GM19395 (cell line): ENCODE data around the gene KPNA1.

Experiments
- ATAC-seq: cut with Tn5 transposase; IDR thresholded peaks from one replicate; pipeline ENCODE4 v1.9.1; 2021; ENCODE audit warnings: mild to moderate bottlenecking, moderate library complexity; ENCODE audit not compliant: unreplicated experiment

The KPNA1 gene

GRCh38 chr3:122389892-122390291 lies 124.8 kb downstream of the KPNA1 start:
- no peak for ATAC-seq

GRCh38 chr3:122389197-122389596 lies 125.5 kb downstream of the KPNA1 start:
- ATAC-seq, result no peak

- no peak for ATAC-seq
Measured at GRCh38 chr3:122387709-122388108, 127.0 kb downstream of the KPNA1 start.

DNA sequence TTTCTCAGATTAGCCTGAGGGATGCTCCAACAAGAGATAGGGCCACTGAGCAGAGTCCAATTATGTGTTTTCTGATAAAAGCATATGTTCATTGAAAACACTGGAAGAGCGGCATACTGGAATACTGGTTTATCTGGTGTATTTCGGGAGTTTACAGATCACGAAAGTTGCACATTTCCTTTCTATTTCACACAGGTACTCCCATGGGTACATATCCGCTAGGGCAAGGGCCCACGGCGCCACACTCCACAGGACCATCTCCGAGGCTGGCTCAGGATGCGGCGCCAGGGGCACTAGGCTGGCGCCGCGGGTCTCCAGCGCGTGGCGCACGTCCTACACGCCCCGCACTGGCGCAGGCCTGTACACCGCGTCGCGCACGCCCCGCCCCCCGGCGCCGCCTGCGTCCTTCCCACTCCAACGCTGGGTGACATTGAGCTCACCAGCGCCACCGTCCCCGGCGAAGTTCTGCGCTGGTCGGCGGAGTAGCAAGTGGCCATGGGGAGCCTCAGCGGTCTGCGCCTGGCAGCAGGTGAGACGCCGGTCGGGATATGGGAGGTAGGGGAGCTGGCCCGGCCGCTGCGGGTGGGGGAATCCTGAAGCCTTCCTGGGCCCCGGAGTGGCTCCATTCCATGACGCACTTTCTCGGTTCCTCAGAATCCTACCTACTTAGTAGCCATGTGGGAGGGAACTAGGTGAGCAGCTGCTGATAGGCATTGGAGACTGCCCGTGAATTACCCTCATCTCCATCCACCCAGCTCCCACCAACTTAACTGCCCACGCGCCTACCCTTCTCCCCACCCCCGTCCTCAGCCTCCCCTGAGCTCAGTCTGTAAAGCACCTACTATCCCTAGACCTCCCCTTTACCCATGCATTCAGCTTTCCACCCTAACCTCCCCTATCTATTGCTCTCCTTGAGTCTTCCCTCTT lies 130.7 kb downstream of the KPNA1 start, which contains the start of gene FAM162A:
Gene FAM162A (plus strand): TSS at position 412 of the 927 bp plus-strand sequence. CDS start 84 bp downstream, at position 496.
- peak; percentile 90 for ATAC-seq

DNA sequence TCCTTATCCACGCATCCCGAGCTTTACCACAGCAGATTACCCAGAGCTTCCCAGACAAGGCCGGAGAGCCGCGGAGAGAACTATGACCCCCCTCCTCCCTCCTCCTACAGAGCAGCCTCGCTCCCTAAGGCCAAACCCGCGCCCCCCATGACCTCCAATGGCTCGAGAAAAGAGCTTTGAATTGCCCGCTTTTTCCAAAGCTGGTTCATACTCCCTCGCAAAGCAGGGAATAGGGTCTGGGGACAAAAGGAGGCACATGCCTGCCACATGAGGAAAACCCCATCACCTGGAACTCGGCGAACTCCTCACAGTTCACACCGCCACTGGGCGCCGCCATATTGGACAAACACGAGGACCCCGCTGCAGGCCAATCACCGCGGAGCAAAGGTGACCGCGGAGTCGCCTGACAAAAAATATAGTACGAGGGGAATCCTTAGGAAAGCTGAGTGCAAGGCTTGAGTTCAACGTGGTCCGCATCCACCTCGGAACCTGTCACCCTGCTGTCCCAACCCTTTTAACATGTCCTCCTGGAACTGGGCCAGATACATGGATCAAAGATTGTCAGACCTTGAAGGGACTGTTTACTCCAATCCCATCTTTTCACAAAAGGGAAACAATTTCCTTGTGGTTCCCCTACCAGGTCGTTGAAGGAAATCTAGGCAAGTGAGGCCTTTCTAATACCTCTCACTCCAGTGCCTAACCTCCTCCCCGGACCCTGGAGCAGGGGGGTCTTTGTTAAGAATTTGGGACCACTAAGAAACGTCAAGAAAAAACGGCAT lies 131.7 kb downstream of the KPNA1 start, which contains the start of gene MIX23:
Gene MIX23 (minus strand): TSS at position 344 of the 779 bp plus-strand sequence. CDS start 7 bp downstream, at position 337.
- ATAC-seq, result peak; percentile 48

DNA sequence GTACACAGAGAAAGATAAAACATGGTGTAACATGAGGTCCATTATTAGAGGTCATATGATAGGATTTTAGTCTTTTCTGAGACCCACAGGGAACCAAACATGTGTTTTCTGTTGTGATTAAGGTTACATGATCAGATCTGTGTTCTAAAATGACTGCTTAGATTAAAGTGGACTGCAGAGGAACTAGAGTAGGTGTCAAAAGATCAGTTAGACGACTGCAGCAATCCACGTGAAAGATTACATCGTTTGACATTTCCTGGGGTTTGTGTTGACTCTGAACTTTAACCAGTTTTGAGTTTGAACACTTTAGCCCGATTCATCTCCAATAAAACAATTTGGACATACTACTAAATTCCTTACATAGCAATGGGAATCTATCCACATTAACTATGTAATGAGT lies 136.8 kb downstream of the KPNA1 start:
- ATAC-seq, result no peak

- ATAC-seq, result no peak
Measured at GRCh38 chr3:122374034-122374433, 140.7 kb downstream of the KPNA1 start.
